Endometrial microvascular endothelial cells (primary cell): ENCODE data around the gene SPOCD1. TPM values are rescaled to one million over a fixed set of nuclear protein-coding genes. Genes with fewer than 3 reads are reported as not detected.

Source experiments
- in situ Hi-C: cut with HindIII; loops from 2 replicates; pipeline ENCODE4 v1.10.0; 2017; ENCODE audit warnings: low sequenced_read_pairs, low pct_unique_long_range_greater_than_20kb; ENCODE audit errors: inconsistent ontology term
- total RNA-seq: library from RNA; depleted of rRNA; stranded (reverse); fragments of >200 nt; gene quantifications from one replicate; pipeline ENCODE4 v1.2.3, GENCODE V29; 2015; ENCODE audit errors: inconsistent ontology term

Gene SPOCD1
- total RNA-seq, 1 donor from 2014 or later, result 74.4 TPM

- in situ Hi-C loops, result no loop called here
Measured at GRCh38 chr1:31752258-31752657, 63.6 kb downstream of the SPOCD1 start.

DNA sequence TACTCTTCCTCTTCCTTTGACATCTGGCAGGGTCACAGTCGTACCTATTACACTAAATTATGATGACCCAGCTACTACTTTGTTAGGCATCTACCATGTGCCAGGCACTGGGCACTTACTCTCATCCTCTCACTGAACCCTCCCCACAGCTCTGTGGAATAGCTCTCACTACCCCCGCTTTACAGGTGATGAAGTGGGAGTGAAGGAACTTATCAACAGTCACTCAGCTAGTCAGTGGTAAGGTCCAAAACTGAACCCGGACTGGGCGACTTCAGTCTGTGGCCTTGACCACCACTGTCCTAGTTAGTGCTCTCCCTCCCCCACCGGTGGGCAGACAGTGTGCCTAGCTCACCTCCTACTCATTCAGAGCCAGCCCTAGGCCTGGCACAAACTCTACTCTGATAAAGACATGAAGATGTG, 64.0 kb downstream of the SPOCD1 start:
- in situ Hi-C loops, result no loop called here

- in situ Hi-C loops, result no loop called here
Measured at GRCh38 chr1:31750858-31751510, 64.8 kb downstream of the SPOCD1 start.

DNA sequence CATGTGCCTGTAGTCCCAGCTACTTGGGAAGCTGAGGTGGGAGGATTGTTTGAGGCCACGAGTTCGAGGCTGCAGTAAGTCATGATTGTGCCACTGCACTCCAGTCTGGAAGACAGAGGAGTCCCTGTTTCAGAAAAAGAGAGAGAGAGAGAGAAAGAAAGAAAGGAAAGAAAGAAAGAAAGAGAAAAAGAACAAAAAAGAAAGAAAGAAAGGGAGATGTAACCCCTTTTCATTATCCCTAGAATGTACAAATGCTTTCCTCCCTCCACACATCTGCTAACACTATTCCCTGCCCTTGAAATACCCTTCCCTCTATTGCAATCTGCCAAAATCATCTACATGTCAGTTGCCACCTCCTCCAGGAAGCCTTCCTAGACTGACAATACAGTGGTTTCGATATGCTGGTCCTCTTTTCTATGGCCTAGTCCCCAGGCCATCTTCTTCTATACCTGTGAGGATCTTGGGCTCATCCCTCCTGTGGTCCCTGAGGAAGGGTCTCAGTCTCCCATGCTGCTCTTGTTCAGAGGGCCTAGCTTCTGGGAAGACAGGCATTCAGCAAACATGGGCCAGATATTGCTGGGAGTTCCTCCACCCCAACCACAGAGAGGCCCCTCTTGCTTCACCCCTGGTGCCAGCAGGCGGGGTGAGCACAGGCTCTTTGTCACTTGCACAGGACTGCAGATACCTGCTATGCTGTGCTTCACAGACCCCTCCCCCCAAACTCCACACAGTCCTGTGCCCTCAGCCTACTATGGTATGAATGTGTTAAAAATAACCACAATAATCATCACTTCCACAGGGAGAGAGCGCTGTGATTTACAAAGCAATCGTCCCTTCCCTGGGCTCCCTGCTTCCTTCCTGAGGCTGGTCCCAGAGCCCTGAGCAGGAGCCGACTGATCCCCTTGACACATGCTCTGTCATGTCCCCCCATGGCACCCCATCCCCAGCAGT, 65.8 kb downstream of the SPOCD1 start:
- in situ Hi-C loops, result no loop called here

DNA sequence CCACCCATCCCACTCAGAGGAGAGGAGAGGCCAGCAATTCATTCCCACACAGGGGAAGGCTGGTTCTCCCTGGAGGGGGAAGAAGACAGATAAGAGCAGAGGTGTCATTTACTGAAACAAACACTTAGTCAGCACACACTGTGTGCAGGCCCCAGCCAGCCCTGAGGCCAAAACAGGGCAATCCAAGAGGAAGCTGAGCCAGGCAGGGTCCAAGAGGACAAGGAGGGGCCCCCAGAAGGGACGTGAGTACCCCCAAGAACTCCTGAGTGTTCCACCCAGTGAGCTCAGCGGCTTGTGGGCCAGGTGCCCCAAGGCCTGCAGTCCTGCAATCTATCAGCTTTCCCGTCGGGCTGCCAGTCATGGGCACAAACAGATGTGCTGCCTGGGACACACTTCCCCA, 67.5 kb downstream of the SPOCD1 start:
- in situ Hi-C loops, result no loop called here

DNA sequence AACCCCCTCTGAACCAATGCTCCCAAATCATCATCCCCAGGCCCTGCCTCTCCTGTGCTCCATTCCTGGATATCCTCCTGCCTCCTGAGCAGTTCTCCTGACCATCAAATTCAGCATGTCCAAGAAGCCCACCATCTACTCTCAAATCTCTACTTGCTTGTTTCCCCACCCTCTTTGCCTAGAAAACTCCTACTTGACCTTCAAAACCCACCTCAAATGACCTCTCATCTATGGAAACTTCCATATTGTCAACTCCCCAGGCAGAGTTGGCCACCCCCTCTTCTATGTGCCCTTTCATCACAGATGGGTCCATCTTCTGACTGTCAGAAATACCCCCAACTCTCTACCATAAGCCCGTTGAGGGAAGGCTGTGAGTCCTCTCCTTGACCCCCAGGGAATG, 68.5 kb downstream of the SPOCD1 start:
- in situ Hi-C loops, result no loop called here

DNA sequence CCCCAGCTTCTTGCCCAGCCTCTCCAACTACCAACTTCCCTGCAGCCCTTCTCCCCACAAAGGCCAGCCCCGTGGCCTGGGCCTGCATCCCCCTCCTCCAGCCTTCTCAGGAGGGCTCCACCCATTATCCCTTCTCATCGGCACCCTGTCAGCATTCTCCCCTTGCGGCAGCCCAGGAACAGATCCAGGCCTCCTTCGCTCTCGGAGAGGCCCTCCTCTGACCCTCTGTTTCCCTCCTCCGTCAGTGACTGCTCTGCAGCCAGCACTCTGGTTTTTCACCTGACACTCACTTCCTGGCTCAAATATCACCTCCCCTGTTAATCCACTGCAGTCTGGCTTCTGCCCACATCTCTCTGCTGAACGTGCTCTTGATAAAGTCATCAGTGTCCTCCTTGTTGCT, 69.1 kb downstream of the SPOCD1 start:
- in situ Hi-C loops, result no loop called here

DNA sequence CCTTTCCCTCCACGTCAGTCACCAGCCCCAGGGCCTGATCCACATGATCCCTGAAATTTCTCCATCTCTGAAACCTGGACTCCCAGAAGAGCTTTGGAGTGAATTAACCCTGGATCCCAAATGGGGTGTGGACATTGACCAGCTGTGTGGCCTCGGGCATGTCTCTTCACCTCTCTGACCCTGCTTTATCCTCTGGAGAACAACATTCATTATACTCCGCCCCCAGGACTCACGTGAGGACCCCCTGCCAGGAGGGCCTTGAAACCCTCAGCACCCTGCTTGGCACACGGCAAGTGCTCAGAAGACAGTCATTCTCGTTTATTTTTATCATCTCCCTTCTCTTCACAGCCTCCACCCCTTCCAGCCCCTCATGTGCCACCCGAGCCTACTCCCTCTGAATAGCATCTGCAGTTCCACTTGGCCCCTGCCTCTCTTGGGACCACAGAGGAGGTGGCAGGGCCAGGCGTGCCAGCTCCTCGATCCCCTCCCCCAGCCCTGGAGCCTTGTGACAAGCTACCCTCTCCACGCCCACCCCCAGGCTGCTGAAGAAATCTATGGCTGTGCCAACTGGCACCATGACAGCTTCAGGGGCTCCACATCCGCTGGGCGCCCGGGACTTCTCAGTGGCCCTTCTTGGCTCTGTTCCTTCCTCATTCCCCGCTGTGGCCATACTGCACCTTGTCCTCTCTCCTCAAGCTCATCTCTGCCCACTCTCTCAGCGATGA, 69.7 kb downstream of the SPOCD1 start:
- in situ Hi-C loops, result no loop called here

- in situ Hi-C loops, result no loop called here
Measured at GRCh38 chr1:31745096-31745945, 70.5 kb downstream of the SPOCD1 start.

GRCh38 chr1:31744165-31744888, 71.5 kb downstream of the SPOCD1 start:
- in situ Hi-C loops, result no loop called here

DNA sequence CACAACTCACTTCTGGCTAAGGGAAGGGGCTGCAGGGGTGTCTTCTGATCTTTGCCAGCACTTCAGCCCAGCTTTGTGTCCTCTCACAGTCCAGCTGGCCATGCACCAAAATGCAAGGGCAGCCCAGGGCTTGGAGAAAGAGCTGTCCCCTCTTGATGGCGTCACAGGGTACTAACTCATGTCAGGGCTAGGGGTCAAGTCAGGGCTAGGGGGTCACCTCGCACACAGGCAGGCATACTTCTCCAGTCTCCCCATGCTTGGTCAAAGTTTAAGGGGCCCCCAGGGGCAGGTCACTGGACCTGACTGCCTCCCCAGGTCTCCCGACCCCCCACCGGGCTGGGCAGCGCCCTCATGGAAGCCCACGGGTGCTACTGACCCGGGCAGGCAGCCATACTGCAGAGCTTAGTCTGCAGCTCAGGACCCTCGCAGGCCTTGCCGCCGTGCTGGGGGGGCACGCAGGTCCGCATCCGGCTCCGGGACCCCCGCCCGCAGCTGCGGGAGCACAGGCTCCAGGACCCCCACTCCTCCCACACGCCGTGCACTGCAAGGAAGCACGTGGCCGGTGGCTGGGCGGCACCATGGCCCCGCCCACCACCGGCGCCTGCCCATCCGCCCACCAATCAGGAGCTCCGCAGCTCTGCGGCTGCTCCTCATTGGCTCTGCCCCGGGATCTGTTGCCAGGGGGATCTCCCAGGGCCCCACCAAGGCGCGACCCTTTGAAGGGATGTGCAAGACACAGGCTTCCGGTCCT, 73.2 kb downstream of the SPOCD1 start:
- in situ Hi-C loops, result no loop called here

Other genes starting within 250 kb of the SPOCD1 start
- 986 TPM for gene TINAGL1, start 239.5 kb downstream of the SPOCD1 start, total RNA-seq
- gene HCRTR1, start 198.3 kb downstream of the SPOCD1 start, total RNA-seq, result not detected
- 126 TPM for gene PEF1, start 171.1 kb downstream of the SPOCD1 start, total RNA-seq
- gene COL16A1, start 112.0 kb downstream of the SPOCD1 start, total RNA-seq, result 0.28 TPM
- gene ADGRB2, start 51.7 kb downstream of the SPOCD1 start, total RNA-seq, result 0.19 TPM
- 293 TPM for gene PTP4A2, start 122.3 kb upstream of the SPOCD1 start, total RNA-seq
- gene KHDRBS1, start 197.8 kb upstream of the SPOCD1 start, total RNA-seq, result 106 TPM